ENCODE data around the gene NT5DC1.

DNA sequence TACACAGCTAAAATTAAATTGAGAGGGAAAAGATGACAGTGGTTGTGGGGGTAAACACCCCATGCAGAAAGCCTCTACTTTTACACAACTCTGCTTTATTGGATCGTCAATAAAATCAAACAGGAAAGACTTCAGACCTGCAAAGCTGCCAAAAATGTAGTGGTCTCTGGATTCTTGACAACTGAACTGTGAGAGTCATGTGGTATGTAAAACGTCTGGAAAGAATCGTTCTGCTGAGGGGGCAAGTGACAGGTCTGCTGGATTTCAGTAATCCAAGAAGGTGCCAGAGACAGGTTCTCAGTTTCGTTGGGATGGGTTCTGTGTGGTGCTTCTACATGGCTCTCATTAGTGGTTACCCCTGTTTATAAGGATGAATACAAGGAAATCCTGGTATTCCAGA is 89.9 kb downstream of the NT5DC1 start:
- TF ChIP-seq, protein P1, sequence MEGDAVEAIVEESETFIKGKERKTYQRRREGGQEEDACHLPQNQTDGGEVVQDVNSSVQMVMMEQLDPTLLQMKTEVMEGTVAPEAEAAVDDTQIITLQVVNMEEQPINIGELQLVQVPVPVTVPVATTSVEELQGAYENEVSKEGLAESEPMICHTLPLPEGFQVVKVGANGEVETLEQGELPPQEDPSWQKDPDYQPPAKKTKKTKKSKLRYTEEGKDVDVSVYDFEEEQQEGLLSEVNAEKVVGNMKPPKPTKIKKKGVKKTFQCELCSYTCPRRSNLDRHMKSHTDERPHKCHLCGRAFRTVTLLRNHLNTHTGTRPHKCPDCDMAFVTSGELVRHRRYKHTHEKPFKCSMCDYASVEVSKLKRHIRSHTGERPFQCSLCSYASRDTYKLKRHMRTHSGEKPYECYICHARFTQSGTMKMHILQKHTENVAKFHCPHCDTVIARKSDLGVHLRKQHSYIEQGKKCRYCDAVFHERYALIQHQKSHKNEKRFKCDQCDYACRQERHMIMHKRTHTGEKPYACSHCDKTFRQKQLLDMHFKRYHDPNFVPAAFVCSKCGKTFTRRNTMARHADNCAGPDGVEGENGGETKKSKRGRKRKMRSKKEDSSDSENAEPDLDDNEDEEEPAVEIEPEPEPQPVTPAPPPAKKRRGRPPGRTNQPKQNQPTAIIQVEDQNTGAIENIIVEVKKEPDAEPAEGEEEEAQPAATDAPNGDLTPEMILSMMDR (conservative IDR thresholded peaks at IDR 0.05) = no peak
- TF ChIP-seq ZFX (IDR thresholded peaks at IDR 0.05) = no peak
